CD4-positive, alpha-beta T cell (primary cell): Measurements from ENCODE around the gene CD247. TPM values are rescaled to one million over a fixed set of nuclear protein-coding genes. Genes with fewer than 3 reads are reported as not detected.

Source experiments
- ATAC-seq: fragments of 200-7000 bp; cut with Tn5 transposase; one replicate; pipeline ENCODE4 v1.10.0; 2022; ENCODE audit warnings: mild to moderate bottlenecking; ENCODE audit not compliant: poor library complexity
- CTCF ChIA-PET: fragments of 350-600 bp; sonication (Branson Sonifier 250); formaldehyde crosslinking; loops from one replicate; lab custom pipeline; 2021; ENCODE audit warnings: antibody characterized with exemption, inconsistent platforms; lab: Charles Lee
- POLR2A ChIA-PET: fragments of 350-600 bp; sonication (Branson Sonifier 250); formaldehyde crosslinking; loops from one replicate; lab custom pipeline; 2021; ENCODE audit warnings: antibody characterized with exemption, inconsistent platforms; lab: Charles Lee
- DNase-seq, 14 experiments: peaks; one replicate each; pipeline ENCODE4 v3.0.0-alpha.2; 2013 to 2020; ENCODE audit warnings: mixed read lengths in 2 of 14
- H3K27ac ChIP-seq, 2 donors: one replicate each; pipeline versions ENCODE4 v1.5.1 to v1.7.0; 2013; ENCODE audit warnings: low read length in 2 of 2, low read depth in 1 of 2, mild to moderate bottlenecking in 1 of 2
- H3K27me3 ChIP-seq, 2 experiments: 1 replicate in 1 of 2; 2 replicates in 1 of 2; pipeline versions ENCODE4 v1.6.1 to v1.7.0; 2013; ENCODE audit warnings: low read length in 2 of 2, control low read depth in 1 of 2, mild to moderate bottlenecking in 1 of 2, moderate library complexity in 1 of 2; ENCODE audit not compliant: insufficient read depth in 2 of 2, control insufficient read depth in 1 of 2
- H3K36me3 ChIP-seq: one replicate; pipeline ENCODE4 v1.6.1; 2013; ENCODE audit warnings: low read length, control low read depth; ENCODE audit not compliant: insufficient read depth
- H3K4me1 ChIP-seq: one replicate; pipeline ENCODE4 v1.6.1; 2013; ENCODE audit warnings: low read length, control low read depth; ENCODE audit not compliant: insufficient read depth
- H3K4me3 ChIP-seq: one replicate; pipeline ENCODE4 v1.5.1; 2013; ENCODE audit warnings: mild to moderate bottlenecking, low read length, moderate library complexity
- H3K9me3 ChIP-seq, 2 experiments: 1 replicate in 1 of 2; 2 replicates in 1 of 2; pipeline versions ENCODE4 v1.6.1 to v1.7.0; 2013; ENCODE audit warnings: low read length in 2 of 2, mild to moderate bottlenecking in 2 of 2, control low read depth in 1 of 2, moderate library complexity in 1 of 2; ENCODE audit not compliant: control insufficient read depth in 1 of 2, insufficient read depth in 1 of 2
- H3K27ac Mint-ChIP-seq: one replicate; pipeline ENCODE4 v1.8.0; 2020; ENCODE audit warnings: mixed read lengths
- H3K27me3 Mint-ChIP-seq: one replicate; pipeline ENCODE4 v1.8.0; 2021; ENCODE audit warnings: mixed read lengths
- H3K36me3 Mint-ChIP-seq: one replicate; pipeline ENCODE4 v1.8.0; 2021; ENCODE audit warnings: low read depth, mixed read lengths
- H3K4me1 Mint-ChIP-seq: one replicate; pipeline ENCODE4 v1.8.0; 2021; ENCODE audit warnings: low read depth, mixed read lengths
- H3K4me3 Mint-ChIP-seq: one replicate; pipeline ENCODE4 v1.8.0; 2020; ENCODE audit warnings: mild to moderate bottlenecking, mixed read lengths
- H3K9me3 Mint-ChIP-seq: one replicate; pipeline ENCODE4 v1.8.0; 2020; ENCODE audit warnings: mixed read lengths
- CTCF ChIP-seq: fragments of 200-600 bp; IDR thresholded peaks from one replicate; pipeline ENCODE4 v1.8.0; 2022; ENCODE audit warnings: antibody characterized with exemption, mild to moderate bottlenecking
- intact Hi-C, 2 experiments: fragments of 100-400 bp; cut with DNase I in 1 of 2; cut with micrococcal nuclease in 1 of 2; formaldehyde crosslinking; loops; one replicate each; pipeline versions ENCODE4 v1.15.1 to v1.9.0; 2023 to 2025; cut with DNase I, micrococcal nuclease
- total RNA-seq, 174 experiments: library from RNA in 2 of 174; stranded (reverse) in 2 of 174; gene quantifications; one replicate each; pipeline ENCODE4 v1.2.3 and lab custom pipeline; 2021 to 2026

The CD247 gene
- total RNA-seq, 2 experiments from 2014 or later, result 355 to 378 TPM

- no peaks in the 10 kb centered on the region for H3K27me3 Mint-ChIP-seq
- ATAC-seq (peak; percentile 9), DNase-seq (no peak)
- Histone ChIP-seq H3K9me3 (no peaks in the 10 kb centered on the region), H3K4me3 (no peak overlapping the region), H3K27me3 (no peaks in the 10 kb centered on the region), H3K27ac (peak overlapping the region in 1 of 2 donors; percentile 57), H3K36me3 (peaks cover 54% of the 10 kb centered on the region), H3K4me1 (peaks cover 67% of the 10 kb centered on the region)
- H3K9me3 Mint-ChIP-seq, result no peaks in the 10 kb centered on the region
- no peak for TF ChIP-seq CTCF
- ChIA-PET POLR2A (interaction anchor here (0.9 to 4.8 kb wide), 5 partner anchors 7 to 87 kb away, joined by 3 to 21 read pairs (median 4); partner anchors contain the start of gene CD247), CTCF (no interaction called here)
- intact Hi-C loops, result no loop called here
- peak overlapping the region; percentile 80 for H3K27ac Mint-ChIP-seq
- peak overlapping the region; percentile 50 for H3K4me3 Mint-ChIP-seq
- peaks cover 71% of the 10 kb centered on the region for H3K36me3 Mint-ChIP-seq
- peaks cover 72% of the 10 kb centered on the region for H3K4me1 Mint-ChIP-seq
Measured at GRCh38 chr1:167430849-167431242, 87.5 kb downstream of the CD247 start.

DNA sequence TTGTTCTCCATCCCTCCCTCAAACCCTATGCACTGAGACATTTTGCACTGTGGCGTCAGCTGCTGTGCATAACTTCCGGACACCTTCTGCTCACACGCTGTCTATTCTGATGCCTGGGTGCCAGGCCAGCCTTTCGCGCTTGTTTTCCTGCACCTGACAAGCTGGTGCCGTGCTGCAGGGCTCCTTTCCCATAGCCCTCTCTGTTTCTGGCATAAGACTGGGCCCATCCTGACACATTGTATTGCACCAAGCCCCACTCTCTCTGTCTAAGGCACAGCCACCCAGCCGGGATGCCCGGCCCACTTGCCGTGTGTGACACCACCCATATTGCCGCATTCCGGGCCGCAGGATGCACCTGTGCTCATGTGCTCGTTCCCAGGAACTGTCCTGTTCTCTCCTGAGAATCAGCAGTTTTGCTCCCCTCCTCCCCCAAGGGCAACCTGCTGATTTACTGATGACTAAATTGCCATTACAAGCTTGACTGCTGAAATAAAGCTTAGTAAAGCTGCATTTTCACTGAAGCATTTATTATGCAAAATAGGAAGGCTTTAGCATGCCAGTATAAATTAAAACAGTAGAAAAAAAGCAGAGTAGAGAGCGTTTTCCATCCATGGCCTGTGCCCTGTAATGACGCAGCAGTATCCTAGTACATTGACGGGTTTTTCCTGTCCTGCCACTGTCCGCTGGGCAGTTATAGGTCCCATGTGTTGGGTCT, 88.0 kb downstream of the CD247 start:
- intact Hi-C loops, result no loop called here
- ATAC-seq (peak; percentile 48), DNase-seq (peak in 1 of 14 experiments; percentile 48)
- Mint-ChIP-seq H3K9me3 (no peaks in the 10 kb centered on the region), H3K4me3 (peak overlapping the region; percentile 72), H3K27ac (peak overlapping the region; percentile 80), H3K36me3 (peaks cover 66% of the 10 kb centered on the region), H3K4me1 (peaks cover 66% of the 10 kb centered on the region), H3K27me3 (no peaks in the 10 kb centered on the region)
- H3K4me1 ChIP-seq, result peaks cover 61% of the 10 kb centered on the region
- POLR2A ChIA-PET, result interaction anchor here (1.0 to 4.8 kb wide), 7 partner anchors 8 to 88 kb away, joined by 3 to 21 read pairs (median 4); partner anchors contain the start of gene CD247
- no peaks in the 10 kb centered on the region for H3K9me3 ChIP-seq
- TF ChIP-seq CTCF, result no peak
- CTCF ChIA-PET, result no interaction called here
- H3K4me3 ChIP-seq, result no peak overlapping the region
- H3K27me3 ChIP-seq, result no peaks in the 10 kb centered on the region
- H3K36me3 ChIP-seq, result peaks cover 48% of the 10 kb centered on the region
- H3K27ac ChIP-seq, result peak overlapping the region in 1 of 2 donors; percentile 21

DNA sequence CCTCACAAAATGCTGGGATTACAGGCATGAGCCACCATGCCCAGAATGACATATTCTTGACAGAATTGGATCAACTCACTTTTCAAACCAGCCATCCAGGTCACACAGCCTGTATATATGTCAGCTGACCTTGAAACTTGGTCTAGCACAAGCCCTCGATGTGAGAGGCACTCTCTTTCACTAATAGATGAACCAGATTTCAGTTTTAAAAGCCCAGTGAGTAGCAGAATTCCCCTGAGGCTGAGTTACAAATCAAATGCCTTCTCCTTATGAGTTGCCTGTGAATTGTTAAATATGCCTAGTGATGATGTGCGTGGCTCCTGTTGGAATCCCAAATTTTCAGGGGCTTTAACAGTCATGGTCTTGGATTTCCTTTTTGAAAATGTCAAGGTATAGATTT, 88.7 kb downstream of the CD247 start:
- no peak overlapping the region for H3K4me3 ChIP-seq
- Mint-ChIP-seq H3K27me3 (no peaks in the 10 kb centered on the region), H3K4me1 (peaks cover 65% of the 10 kb centered on the region), H3K36me3 (peaks cover 63% of the 10 kb centered on the region), H3K4me3 (peak overlapping the region; percentile 72), H3K27ac (peak overlapping the region; percentile 80), H3K9me3 (no peaks in the 10 kb centered on the region)
- H3K4me1 ChIP-seq, result peaks cover 58% of the 10 kb centered on the region
- ATAC-seq (no peak), DNase-seq (no peak)
- H3K27ac ChIP-seq, result peak overlapping the region; percentile 16 to 29
- TF ChIP-seq CTCF, result no peak
- intact Hi-C loops, result loop anchor here in 1 of 2 experiments (10.0 kb wide), 1 partner anchor 265 kb away; no protein-coding TSS in a partner anchor
- H3K9me3 ChIP-seq, result no peaks in the 10 kb centered on the region
- ChIA-PET CTCF (interaction anchor here (0.9 to 1.2 kb wide), 3 partner anchors 8 to 162 kb away, joined by 3 read pairs; no protein-coding TSS in a partner anchor), POLR2A (interaction anchor here (1.0 to 4.8 kb wide), 6 partner anchors 8 to 88 kb away, joined by 3 to 21 read pairs (median 4); partner anchors contain the start of gene CD247)
- H3K27me3 ChIP-seq, result no peaks in the 10 kb centered on the region
- H3K36me3 ChIP-seq, result peaks cover 45% of the 10 kb centered on the region
